ENCODE data around the gene HDAC7. TPM values are rescaled to one million over a fixed set of nuclear protein-coding genes. Genes with fewer than 3 reads are reported as not detected.

The HDAC7 gene
- total and polyA plus RNA-seq, 7 donors = 11.0 to 27.8 (median 22.2) TPM

DNA sequence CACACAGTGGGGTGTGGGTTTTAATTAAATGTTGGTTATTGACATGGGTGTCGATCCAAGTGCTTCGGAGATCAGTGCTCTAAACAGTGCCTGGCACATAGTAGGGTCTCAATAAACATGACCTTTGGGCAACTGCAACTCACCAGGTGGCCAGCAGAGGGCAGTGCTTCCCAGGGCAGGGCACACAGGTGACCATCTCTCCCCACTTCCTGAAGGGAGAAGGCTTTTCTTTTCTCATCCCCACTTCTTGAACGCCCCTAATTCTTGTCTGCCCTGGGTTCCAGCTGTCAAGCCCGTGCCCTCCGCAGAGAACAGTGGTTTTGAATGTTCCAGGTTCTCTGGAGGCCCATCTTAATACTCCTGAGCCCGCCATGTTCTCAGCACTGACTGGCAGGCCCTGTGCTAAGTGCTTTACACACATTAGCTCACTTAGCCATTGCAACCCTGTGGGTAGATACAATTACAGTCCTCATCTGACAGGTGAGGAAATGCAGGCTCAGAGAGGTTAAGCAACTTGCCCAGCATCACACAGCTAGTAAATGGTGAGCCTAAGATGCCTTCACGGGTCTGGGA, 77.4 kb downstream of the HDAC7 start:
- WGBS, 3 donors = 66 to 79% (median 69%) methylated on average over 7 of the region's 7 CpGs
- Histone ChIP-seq H3K4me1 (peaks cover 7% of the 10 kb centered on the region), H3K36me3 (ENCODE audit: insufficient read depth in 1 of 2, low read depth in 1 of 2) (no peaks in the 10 kb centered on the region), H3K4me3 (no peak overlapping the region), H3K27ac (no peak overlapping the region), H3K27me3 (ENCODE audit: insufficient read depth in 3 of 3, low read length in 2 of 3) (no peaks in the 10 kb centered on the region), H3K9me3 (no peaks in the 10 kb centered on the region)
- DNase-seq (peak in 1 of 2 donors; percentile 71), ATAC-seq (peak in 2 of 4 donors; percentile 49 to 58)
- intact Hi-C loops (cut with DNase I) = loop anchor here in 1 of 2 donors (2.0 kb wide), 2 partner anchors 16 to 24 kb away; partner anchors contain the start of gene RAPGEF3
- TF ChIP-seq, protein P1, sequence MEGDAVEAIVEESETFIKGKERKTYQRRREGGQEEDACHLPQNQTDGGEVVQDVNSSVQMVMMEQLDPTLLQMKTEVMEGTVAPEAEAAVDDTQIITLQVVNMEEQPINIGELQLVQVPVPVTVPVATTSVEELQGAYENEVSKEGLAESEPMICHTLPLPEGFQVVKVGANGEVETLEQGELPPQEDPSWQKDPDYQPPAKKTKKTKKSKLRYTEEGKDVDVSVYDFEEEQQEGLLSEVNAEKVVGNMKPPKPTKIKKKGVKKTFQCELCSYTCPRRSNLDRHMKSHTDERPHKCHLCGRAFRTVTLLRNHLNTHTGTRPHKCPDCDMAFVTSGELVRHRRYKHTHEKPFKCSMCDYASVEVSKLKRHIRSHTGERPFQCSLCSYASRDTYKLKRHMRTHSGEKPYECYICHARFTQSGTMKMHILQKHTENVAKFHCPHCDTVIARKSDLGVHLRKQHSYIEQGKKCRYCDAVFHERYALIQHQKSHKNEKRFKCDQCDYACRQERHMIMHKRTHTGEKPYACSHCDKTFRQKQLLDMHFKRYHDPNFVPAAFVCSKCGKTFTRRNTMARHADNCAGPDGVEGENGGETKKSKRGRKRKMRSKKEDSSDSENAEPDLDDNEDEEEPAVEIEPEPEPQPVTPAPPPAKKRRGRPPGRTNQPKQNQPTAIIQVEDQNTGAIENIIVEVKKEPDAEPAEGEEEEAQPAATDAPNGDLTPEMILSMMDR (IDR thresholded peaks at IDR 0.05) = peak; percentile 91

DNA sequence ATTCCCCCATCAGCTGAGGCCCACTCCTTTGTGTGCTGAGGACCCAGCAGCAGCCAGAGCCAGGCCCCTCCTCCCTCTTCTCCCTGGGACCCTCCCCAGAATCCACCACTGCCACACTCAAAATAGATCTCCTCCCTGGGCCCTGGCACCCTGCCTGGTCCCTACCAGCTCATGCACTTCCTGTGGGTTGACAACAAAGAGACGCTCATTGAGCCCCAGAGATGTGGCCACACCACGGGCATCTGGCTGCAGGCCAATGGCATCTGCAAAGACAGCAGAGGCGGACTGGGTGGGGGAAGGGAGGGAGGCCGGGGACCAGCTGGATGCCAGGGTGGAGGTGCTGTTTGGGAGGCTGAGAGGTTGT, 78.4 kb downstream of the HDAC7 start:
- H3K36me3 ChIP-seq (ENCODE audit: insufficient read depth in 1 of 2, low read depth in 1 of 2) = no peaks in the 10 kb centered on the region
- H3K27ac ChIP-seq = no peak overlapping the region
- peaks cover 17% of the 10 kb centered on the region for H3K4me1 ChIP-seq
- no peak for ATAC-seq
- H3K9me3 ChIP-seq = no peaks in the 10 kb centered on the region
- no peaks in the 10 kb centered on the region for H3K27me3 ChIP-seq (ENCODE audit: insufficient read depth in 3 of 3, low read length in 2 of 3)
- no peak overlapping the region for H3K4me3 ChIP-seq
- TF ChIP-seq, protein P1 (IDR thresholded peaks at IDR 0.05) = no peak
- intact Hi-C loops (cut with DNase I) = no loop called here
- DNase-seq = peak; percentile 76 to 86
- WGBS, 3 donors = 21 to 23% (median 21%) methylated on average over 4 of the region's 4 CpGs

DNA sequence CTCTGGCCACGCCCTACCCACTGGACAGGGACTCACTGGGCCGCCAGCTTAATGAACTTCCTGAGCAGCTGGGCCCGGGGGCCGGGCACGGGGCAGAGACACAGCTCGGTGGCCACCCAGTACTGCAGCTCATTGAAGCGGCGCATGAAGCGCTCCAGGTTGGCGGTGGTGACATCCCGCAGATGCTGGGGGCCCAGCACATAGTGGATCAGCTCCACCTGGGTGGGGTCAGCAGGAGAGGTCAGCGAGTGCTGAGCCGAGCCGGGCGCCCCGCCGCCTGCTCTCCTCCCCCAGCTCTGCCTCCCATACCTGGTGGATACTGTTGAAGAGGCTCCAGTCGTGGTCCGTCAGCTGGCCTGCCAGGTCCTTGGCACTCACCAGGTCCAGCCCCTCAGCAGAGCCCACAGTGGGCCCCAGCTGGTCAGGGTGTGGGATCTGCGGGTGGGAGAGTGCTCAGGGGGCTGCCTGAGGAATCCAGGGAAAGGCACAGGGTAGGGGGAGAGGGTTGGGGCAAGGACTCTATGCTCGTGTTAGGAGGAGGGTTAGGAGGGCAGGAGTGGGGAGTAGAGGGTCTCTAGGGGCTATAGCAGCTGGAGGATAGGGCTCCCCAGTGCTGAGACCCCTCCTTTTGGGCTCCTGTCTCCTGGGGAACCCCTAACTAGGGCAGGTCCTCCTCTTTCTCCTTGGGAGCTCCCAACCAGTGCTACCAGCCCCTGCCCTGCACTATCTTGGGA, 78.9 kb downstream of the HDAC7 start:
- H3K4me3 ChIP-seq = no peak overlapping the region
- no peaks in the 10 kb centered on the region for H3K9me3 ChIP-seq
- H3K27ac ChIP-seq = no peak overlapping the region
- H3K36me3 ChIP-seq (ENCODE audit: insufficient read depth in 1 of 2, low read depth in 1 of 2) = no peaks in the 10 kb centered on the region
- TF ChIP-seq, protein P1 (IDR thresholded peaks at IDR 0.05) = no peak
- peaks cover 22% of the 10 kb centered on the region for H3K4me1 ChIP-seq
- intact Hi-C loops (cut with DNase I) = no loop called here
- WGBS, 3 donors = 67 to 81% (median 73%) methylated on average over 19 to 21 of the region's 21 CpGs
- no peak for ATAC-seq
- DNase-seq = no peak
- H3K27me3 ChIP-seq (ENCODE audit: insufficient read depth in 3 of 3, low read length in 2 of 3) = no peaks in the 10 kb centered on the region

DNA sequence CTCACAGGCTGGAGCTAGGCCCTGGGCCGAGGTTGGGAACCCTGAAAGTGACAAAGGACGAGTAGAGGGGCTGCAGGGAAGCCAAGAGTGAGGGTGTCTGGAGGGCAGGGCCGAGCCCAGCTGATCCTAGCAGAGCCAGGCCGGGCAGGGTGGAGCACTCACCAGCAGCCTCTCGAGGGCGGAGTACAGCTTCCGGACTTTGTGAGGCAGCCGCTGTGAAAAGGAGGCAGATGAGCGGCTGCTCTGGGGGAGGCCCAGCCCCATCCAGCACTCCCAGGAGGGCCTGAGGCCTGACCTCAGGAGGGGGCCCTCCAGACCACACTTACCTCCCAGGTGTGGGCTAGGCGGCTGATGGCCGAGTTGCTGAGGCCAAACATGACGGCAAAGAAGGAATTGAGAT, 79.7 kb downstream of the HDAC7 start:
- no peaks in the 10 kb centered on the region for H3K9me3 ChIP-seq
- no peaks in the 10 kb centered on the region for H3K27me3 ChIP-seq (ENCODE audit: insufficient read depth in 3 of 3, low read length in 2 of 3)
- no peaks in the 10 kb centered on the region for H3K36me3 ChIP-seq (ENCODE audit: insufficient read depth in 1 of 2, low read depth in 1 of 2)
- no peak for ATAC-seq
- H3K4me3 ChIP-seq = no peak overlapping the region
- intact Hi-C loops (cut with DNase I) = no loop called here
- TF ChIP-seq, protein P1 (IDR thresholded peaks at IDR 0.05) = no peak
- DNase-seq = peak; percentile 58 to 70
- no peak overlapping the region for H3K27ac ChIP-seq
- H3K4me1 ChIP-seq = peaks cover 30% of the 10 kb centered on the region
- 70 to 80% (median 70%) methylated on average over 12 of the region's 12 CpGs for WGBS, 3 donors
